Measurements from ENCODE around the gene ALAS2.

DNA sequence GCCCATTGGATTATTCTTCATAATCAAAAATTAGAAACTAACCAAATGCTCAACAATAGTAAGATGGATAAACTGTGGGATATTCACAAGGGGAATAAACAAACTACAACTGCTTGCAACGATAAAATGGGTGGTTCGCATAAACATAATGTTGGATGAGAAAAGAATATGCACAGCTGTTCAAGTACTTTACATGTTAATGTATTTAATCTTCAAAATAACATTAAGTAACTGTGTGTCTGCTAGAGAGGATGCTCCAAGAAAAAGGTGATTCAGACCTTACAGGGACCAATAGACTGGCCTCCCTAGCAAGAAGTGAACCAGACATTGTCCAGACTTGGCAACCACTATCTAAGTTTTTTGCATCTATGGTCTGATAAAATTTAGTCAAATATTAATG is 39.1 kb downstream of the ALAS2 start:
- no peak for TF ChIP-seq POLR2A (IDR thresholded peaks at IDR 0.05)
- TF ChIP-seq, protein P1, sequence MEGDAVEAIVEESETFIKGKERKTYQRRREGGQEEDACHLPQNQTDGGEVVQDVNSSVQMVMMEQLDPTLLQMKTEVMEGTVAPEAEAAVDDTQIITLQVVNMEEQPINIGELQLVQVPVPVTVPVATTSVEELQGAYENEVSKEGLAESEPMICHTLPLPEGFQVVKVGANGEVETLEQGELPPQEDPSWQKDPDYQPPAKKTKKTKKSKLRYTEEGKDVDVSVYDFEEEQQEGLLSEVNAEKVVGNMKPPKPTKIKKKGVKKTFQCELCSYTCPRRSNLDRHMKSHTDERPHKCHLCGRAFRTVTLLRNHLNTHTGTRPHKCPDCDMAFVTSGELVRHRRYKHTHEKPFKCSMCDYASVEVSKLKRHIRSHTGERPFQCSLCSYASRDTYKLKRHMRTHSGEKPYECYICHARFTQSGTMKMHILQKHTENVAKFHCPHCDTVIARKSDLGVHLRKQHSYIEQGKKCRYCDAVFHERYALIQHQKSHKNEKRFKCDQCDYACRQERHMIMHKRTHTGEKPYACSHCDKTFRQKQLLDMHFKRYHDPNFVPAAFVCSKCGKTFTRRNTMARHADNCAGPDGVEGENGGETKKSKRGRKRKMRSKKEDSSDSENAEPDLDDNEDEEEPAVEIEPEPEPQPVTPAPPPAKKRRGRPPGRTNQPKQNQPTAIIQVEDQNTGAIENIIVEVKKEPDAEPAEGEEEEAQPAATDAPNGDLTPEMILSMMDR (IDR thresholded peaks at IDR 0.05) = no peak
